K562 (cell line): ENCODE measurements around the gene GLYATL3. TPM values are rescaled to one million over a fixed set of nuclear protein-coding genes. Genes with fewer than 3 reads are reported as not detected.

ENCODE experiments used
- ATAC-seq: fragments of 200-7000 bp; cut with Tn5 transposase; 3 replicates; pipeline ENCODE4 v1.9.1; 2020; ENCODE audit warnings: moderate library complexity
- BruUV-seq: library from RNA; stranded (reverse); fragments of 400-500 nt; replicated peaks from 2 replicates; lab custom pipeline; 2021; lab: Mats Ljungman, UMichigan
- CTCF ChIA-PET: fragments of 300-600 bp; formaldehyde crosslinking; extraction: SDS; loops from one replicate; lab custom pipeline; 2021; ENCODE audit warnings: low intra/inter-chr PET ratio; lab: Yijun Ruan, JAX
- POLR2A ChIA-PET: fragments of 300-600, 350-650 bp; sonication (Branson Sonifier 250); formaldehyde crosslinking; extraction: SDS; loops from one replicate; lab custom pipeline; 2021; ENCODE audit warnings: antibody characterized with exemption, inconsistent platforms; lab: Yijun Ruan, JAX
- DNase-seq, 4 experiments: peaks; one replicate each; pipeline versions ENCODE4 v3.0.0 to v3.0.0-alpha.2; 2011 to 2018; ENCODE audit warnings: low spot score in 3 of 4, mixed read lengths in 3 of 4; ENCODE audit errors: extremely low read depth in 1 of 4
- FAIRE-seq: peaks from 2 replicates; lab custom pipeline; 2011; peaks lifted over from hg19 to GRCh38; lab: Jason Lieb, UNC
- H2AFZ ChIP-seq: 2 replicates; pipeline ENCODE4 v1.6.0; 2011; ENCODE audit warnings: low read depth, low read length, control low read depth, inconsistent platforms
- H3K27ac ChIP-seq: fragments of 200-600 bp; 3 replicates; pipeline ENCODE4 v1.8.0; 2011; ENCODE audit warnings: low read depth, mild to moderate bottlenecking, control low read depth, inconsistent platforms, low read length, moderate library complexity, mixed read lengths; ENCODE audit errors: extremely low read depth
- H3K27me3 ChIP-seq, 2 experiments: fragments of 300-600 bp in 1 of 2; 2 replicates in 1 of 2; 3 replicates in 1 of 2; pipeline versions ENCODE4 v1.6.0 to v1.8.0; 2011; ENCODE audit warnings: inconsistent platforms in 2 of 2, low read length in 2 of 2, mild to moderate bottlenecking in 1 of 2, mixed read lengths in 1 of 2, moderate library complexity in 1 of 2; ENCODE audit not compliant: control insufficient read depth in 2 of 2, insufficient read depth in 2 of 2
- H3K36me3 ChIP-seq: fragments of 300-600 bp; 3 replicates; pipeline ENCODE4 v1.8.0; 2011; ENCODE audit warnings: mild to moderate bottlenecking, low read length, inconsistent platforms; ENCODE audit not compliant: control insufficient read depth, insufficient read depth
- H3K4me1 ChIP-seq, 2 experiments: fragments of 200-600 bp in 1 of 2; replicated peaks in 1 of 2; 2 replicates in 1 of 2; 3 replicates in 1 of 2; pipeline versions ENCODE4 v1.5.1 to v1.8.0; 2011; ENCODE audit warnings: inconsistent platforms in 2 of 2, low read length in 2 of 2, mild to moderate bottlenecking in 1 of 2, mixed read lengths in 1 of 2, moderate library complexity in 1 of 2; ENCODE audit not compliant: control insufficient read depth in 2 of 2, insufficient read depth in 2 of 2
- H3K4me2 ChIP-seq: 2 replicates; pipeline ENCODE4 v1.6.1; 2011; ENCODE audit warnings: low read length, control low read depth, inconsistent platforms, mixed read lengths; ENCODE audit not compliant: insufficient read depth
- H3K4me3 ChIP-seq: fragments of 200-600 bp; sonication (generic), shearing (Covaris generic); 2 replicates; pipeline ENCODE4 v1.5.1; 2016; ENCODE audit warnings: control low read depth, inconsistent platforms
- H3K79me2 ChIP-seq: fragments of 200-600 bp; 3 replicates; pipeline ENCODE4 v1.8.0; 2011; ENCODE audit warnings: low read length, inconsistent platforms; ENCODE audit not compliant: control insufficient read depth, insufficient read depth
- H3K9ac ChIP-seq, 2 experiments: 2 replicates each; pipeline versions ENCODE4 v1.6.0 to v1.6.1; 2011; ENCODE audit warnings: low read depth in 2 of 2, low read length in 2 of 2, control low read depth in 1 of 2, inconsistent platforms in 1 of 2, mild to moderate bottlenecking in 1 of 2, mixed read lengths in 1 of 2; ENCODE audit not compliant: insufficient read depth in 1 of 2
- H3K9me1 ChIP-seq: one replicate; pipeline ENCODE4 v1.6.0; 2011; ENCODE audit warnings: inconsistent platforms, mild to moderate bottlenecking, low read length, moderate library complexity; ENCODE audit not compliant: control insufficient read depth, insufficient read depth
- H3K9me3 ChIP-seq: replicated peaks from 2 replicates; pipeline ENCODE4 v1.5.1; 2011; ENCODE audit warnings: low read depth, low read length, inconsistent platforms; ENCODE audit not compliant: control insufficient read depth, insufficient read depth
- H4K20me1 ChIP-seq: replicated peaks from 2 replicates; pipeline ENCODE4 v1.6.1; 2011; ENCODE audit warnings: low read length, inconsistent platforms, mixed read lengths; ENCODE audit not compliant: control insufficient read depth, insufficient read depth
- GABPB1 ChIP-seq: sonication (generic); formaldehyde crosslinking; IDR thresholded peaks from 2 replicates; pipeline ENCODE4 v1.8.0; 2022; ENCODE audit warnings: mild to moderate bottlenecking, missing genetic modification reagents
- IRF2 ChIP-seq: sonication (generic); formaldehyde crosslinking; IDR thresholded peaks from 2 replicates; pipeline ENCODE4 v1.8.1; 2022; ENCODE audit warnings: mild to moderate bottlenecking, missing genetic modification reagents
- NCOA1 ChIP-seq: fragments of 450-650 bp; IDR thresholded peaks from 2 replicates; pipeline ENCODE4 v1.6.1; 2016; ENCODE audit warnings: low read depth
- NR4A1 ChIP-seq, 2 experiments: fragments of 250-450 bp in 1 of 2; fragments of 450-650 bp in 1 of 2; sonication (Bioruptor Pico) in 1 of 2; IDR thresholded peaks; 2 replicates each; pipeline versions ENCODE4 v1.4.0 to v1.6.1; 2016 to 2020; ENCODE audit warnings: mild to moderate bottlenecking in 2 of 2, missing compliant biosample characterization in 1 of 2, missing genetic modification characterization in 1 of 2, moderate library complexity in 1 of 2
- RBM39 ChIP-seq: fragments of 200-400 bp; formaldehyde crosslinking; optimal IDR thresholded peaks from 2 replicates; pipeline ENCODE3; 2018; ENCODE audit warnings: low read depth, low read length
- RFX1 ChIP-seq: fragments of 450-650 bp; IDR thresholded peaks from 2 replicates; pipeline ENCODE4 v1.6.1; 2016; ENCODE audit warnings: mild to moderate bottlenecking, moderate library complexity
- TAF15 ChIP-seq: fragments of 200-400 bp; formaldehyde crosslinking; IDR thresholded peaks from 2 replicates; pipeline ENCODE4 v1.6.1; 2017; ENCODE audit warnings: mild to moderate bottlenecking, low read depth, low read length, moderate library complexity
- YY1 ChIP-seq, 3 experiments: IDR thresholded peaks; 2 replicates each; pipeline ENCODE4 v1.6.1; 2011; ENCODE audit warnings: low read length in 2 of 3, mild to moderate bottlenecking in 2 of 3, moderate library complexity in 2 of 3, borderline replicate concordance in 1 of 3, control low read depth in 1 of 3, low read depth in 1 of 3; ENCODE audit not compliant: insufficient read depth in 3 of 3, insufficient replicate concordance in 2 of 3, control insufficient read depth in 1 of 3, insufficient read length in 1 of 3; ENCODE audit errors: extremely low read depth in 1 of 3
- ZNF184 ChIP-seq: sonication (generic); formaldehyde crosslinking; IDR thresholded peaks from 2 replicates; pipeline ENCODE4 v1.5.0; 2020; ENCODE audit warnings: missing genetic modification reagents
- WGBS: fragments of 100-300 bp; shearing (Covaris generic); methylation state at CpG from one replicate; pipeline ENCODE4 v1.1.6; 2016; ENCODE audit warnings: low coverage, mixed read lengths; ENCODE audit not compliant: insufficient coverage; ENCODE audit errors: missing lambda C conversion rate; 5-methylcytosine and 5-hydroxymethylcytosine counted together
- in situ Hi-C: fragments of 300-500 bp; cut with MboI; formaldehyde crosslinking; loops from 4 replicates; pipeline ENCODE4 v1.15.0; 2018; ENCODE audit warnings: inconsistent platforms, mixed read lengths
- intact Hi-C: fragments of 100-400 bp; cut with micrococcal nuclease; formaldehyde crosslinking; loops from 2 replicates; pipeline ENCODE4 v1.14.2; 2022
- polyA plus RNA-seq, 8 experiments: library from polyadenylated mRNA; depleted of rRNA in 4 of 8; stranded (reverse) in 5 of 8; unstranded in 3 of 8; fragments of >200 nt; fragmentation: Nextera tagmentation in 2 of 8; fragmentation: Illumina TruSeq in 1 of 8; extraction: Ambion mirVana in 2 of 8; extraction: Trizol in 1 of 8; gene quantifications; 2 replicates each; pipeline versions ENCODE4 v1.2.1 to v1.2.3, GENCODE V29; 2011 to 2014; ENCODE audit warnings: inconsistent platforms in 1 of 8, missing spikeins in 1 of 8
- total RNA-seq, 7 experiments: library from RNA; depleted of rRNA in 6 of 7; stranded (reverse); fragments of >200 nt in 6 of 7; fragmentation: Illumina TruSeq in 2 of 7; extraction: Trizol in 2 of 7; gene quantifications; 2 replicates each; pipeline versions ENCODE4 v1.2.1 to v1.2.3, GENCODE V29; 2011 to 2021; ENCODE audit warnings: low replicate concordance in 1 of 7
- TF ChIP-seq, protein P1 (sequence below): sonication (generic); IDR thresholded peaks from 2 replicates; pipeline ENCODE4 v1.6.1; 2016
- TF ChIP-seq, protein P2 (sequence below), 2 experiments: fragments of 150-350 bp in 1 of 2; IDR thresholded peaks; 2 replicates each; pipeline ENCODE4 v1.6.1; 2012 to 2016; ENCODE audit warnings: low read depth in 2 of 2, low read length in 2 of 2, mild to moderate bottlenecking in 1 of 2, moderate library complexity in 1 of 2

Gene GLYATL3
- total and polyA plus RNA-seq, 9 of the 15 experiments (the other 6 are each of a cell fraction or from before 2014, with no cell fraction given): not detected

DNA sequence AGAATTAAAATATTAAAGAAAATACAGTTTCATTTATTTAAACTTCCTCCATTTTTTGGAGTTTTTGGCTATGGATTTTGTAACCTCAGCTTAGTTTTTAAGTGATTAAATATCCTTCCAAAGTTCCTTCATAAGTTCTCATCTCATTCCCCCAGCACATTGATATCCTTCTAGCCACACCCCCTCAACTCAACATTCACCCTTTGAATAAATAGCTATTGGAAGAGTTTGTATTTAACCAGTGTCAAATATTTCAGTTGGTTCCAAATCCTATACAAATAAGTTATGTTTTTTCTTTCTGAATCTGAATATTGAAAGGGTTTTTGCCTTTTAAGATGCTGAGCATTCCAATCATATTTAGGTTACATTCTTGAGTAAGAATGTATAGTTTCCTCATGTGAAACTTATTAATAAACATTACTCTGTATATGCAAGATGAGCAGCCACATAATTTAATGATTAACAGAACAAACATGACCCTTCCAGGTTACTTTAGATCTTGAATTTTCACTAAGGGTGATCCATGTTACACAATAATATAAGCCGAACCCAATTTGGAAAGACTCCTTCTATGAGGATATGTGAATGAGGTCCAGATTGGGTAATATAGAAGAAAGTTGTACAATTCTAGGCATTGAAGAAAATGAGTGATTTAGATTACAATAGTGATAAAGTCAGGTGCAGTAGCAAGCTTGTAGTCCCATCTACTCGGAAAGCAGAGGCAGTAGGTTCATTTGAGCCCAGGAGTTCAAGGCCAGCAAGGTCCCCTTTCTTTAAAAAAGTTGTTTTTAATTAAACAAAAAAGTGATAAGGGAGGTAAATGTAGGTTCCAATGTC, 13.6 kb downstream of the GLYATL3 start:
- Histone ChIP-seq H4K20me1 (no peaks in the 10 kb centered on the region), H3K9ac (no peak overlapping the region), H2AFZ (no peak overlapping the region), H3K4me1 (no peaks in the 10 kb centered on the region), H3K4me3 (no peak overlapping the region), H3K27me3 (no peaks in the 10 kb centered on the region), H3K79me2 (no peaks in the 10 kb centered on the region), H3K9me1 (no peaks in the 10 kb centered on the region), H3K4me2 (no peak overlapping the region), H3K9me3 (peaks cover 7% of the 10 kb centered on the region; the same call in 1 of the 2 replicates), H3K36me3 (no peaks in the 10 kb centered on the region), H3K27ac (no peak overlapping the region)
- in situ Hi-C loops: no loop called here
- FAIRE-seq (no peak), DNase-seq (no peak), ATAC-seq (no peak)
- ChIA-PET POLR2A (no interaction called here), CTCF (no interaction called here)
- TF ChIP-seq NR4A1 (CRISPR knock-in tag; IDR thresholded peaks at IDR 0.05) (no peak), NR4A1 (tag; IDR thresholded peaks at IDR 0.05) (no peak), IRF2 (CRISPR knock-in tag) (no peak), TAF15 (no peak), RBM39 (no peak), RFX1 (no peak), YY1 (IDR thresholded peaks at IDR 0.05; ENCODE audit: borderline replicate concordance in 1 of 3, control insufficient read depth in 1 of 3, extremely low read depth in 1 of 3, insufficient read depth in 3 of 3, insufficient read length in 1 of 3, insufficient replicate concordance in 2 of 3, low read depth in 1 of 3, low read length in 2 of 3) (no peak), ZNF184 (CRISPR knock-in tag) (no peak), GABPB1 (no peak), NCOA1 (no peak)
- TF ChIP-seq, protein P1, sequence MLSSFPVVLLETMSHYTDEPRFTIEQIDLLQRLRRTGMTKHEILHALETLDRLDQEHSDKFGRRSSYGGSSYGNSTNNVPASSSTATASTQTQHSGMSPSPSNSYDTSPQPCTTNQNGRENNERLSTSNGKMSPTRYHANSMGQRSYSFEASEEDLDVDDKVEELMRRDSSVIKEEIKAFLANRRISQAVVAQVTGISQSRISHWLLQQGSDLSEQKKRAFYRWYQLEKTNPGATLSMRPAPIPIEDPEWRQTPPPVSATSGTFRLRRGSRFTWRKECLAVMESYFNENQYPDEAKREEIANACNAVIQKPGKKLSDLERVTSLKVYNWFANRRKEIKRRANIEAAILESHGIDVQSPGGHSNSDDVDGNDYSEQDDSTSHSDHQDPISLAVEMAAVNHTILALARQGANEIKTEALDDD: no peak
- TF ChIP-seq, protein P2, sequence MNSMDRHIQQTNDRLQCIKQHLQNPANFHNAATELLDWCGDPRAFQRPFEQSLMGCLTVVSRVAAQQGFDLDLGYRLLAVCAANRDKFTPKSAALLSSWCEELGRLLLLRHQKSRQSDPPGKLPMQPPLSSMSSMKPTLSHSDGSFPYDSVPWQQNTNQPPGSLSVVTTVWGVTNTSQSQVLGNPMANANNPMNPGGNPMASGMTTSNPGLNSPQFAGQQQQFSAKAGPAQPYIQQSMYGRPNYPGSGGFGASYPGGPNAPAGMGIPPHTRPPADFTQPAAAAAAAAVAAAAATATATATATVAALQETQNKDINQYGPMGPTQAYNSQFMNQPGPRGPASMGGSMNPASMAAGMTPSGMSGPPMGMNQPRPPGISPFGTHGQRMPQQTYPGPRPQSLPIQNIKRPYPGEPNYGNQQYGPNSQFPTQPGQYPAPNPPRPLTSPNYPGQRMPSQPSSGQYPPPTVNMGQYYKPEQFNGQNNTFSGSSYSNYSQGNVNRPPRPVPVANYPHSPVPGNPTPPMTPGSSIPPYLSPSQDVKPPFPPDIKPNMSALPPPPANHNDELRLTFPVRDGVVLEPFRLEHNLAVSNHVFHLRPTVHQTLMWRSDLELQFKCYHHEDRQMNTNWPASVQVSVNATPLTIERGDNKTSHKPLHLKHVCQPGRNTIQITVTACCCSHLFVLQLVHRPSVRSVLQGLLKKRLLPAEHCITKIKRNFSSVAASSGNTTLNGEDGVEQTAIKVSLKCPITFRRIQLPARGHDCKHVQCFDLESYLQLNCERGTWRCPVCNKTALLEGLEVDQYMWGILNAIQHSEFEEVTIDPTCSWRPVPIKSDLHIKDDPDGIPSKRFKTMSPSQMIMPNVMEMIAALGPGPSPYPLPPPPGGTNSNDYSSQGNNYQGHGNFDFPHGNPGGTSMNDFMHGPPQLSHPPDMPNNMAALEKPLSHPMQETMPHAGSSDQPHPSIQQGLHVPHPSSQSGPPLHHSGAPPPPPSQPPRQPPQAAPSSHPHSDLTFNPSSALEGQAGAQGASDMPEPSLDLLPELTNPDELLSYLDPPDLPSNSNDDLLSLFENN (IDR thresholded peaks at IDR 0.05; ENCODE audit: low read depth in 2 of 2, low read length in 2 of 2): no peak
- intact Hi-C loops: no loop called here
- 36% methylated on average over 2 of the region's 2 CpGs for WGBS
- BruUV-seq: no TSS peak
